GM12872 (cell line): Measurements from ENCODE around the gene TMEM164.

Experiments used
- CTCF ChIP-seq: IDR thresholded peaks from 3 replicates; pipeline ENCODE4 v1.5.1; 2011; ENCODE audit warnings: low read depth, mild to moderate bottlenecking, low read length, moderate library complexity; ENCODE audit not compliant: insufficient read depth

Gene TMEM164

GRCh38 chrX:110020536-110020935 lies 17.6 kb downstream of the TMEM164 start:
- TF ChIP-seq CTCF = no peak

GRCh38 chrX:110021258-110022022 lies 18.5 kb downstream of the TMEM164 start:
- no peak for TF ChIP-seq CTCF

GRCh38 chrX:110022599-110023448 lies 19.9 kb downstream of the TMEM164 start:
- no peak for TF ChIP-seq CTCF

GRCh38 chrX:110025395-110025794 lies 22.5 kb downstream of the TMEM164 start:
- TF ChIP-seq CTCF = no peak

- no peak for TF ChIP-seq CTCF
Observed at GRCh38 chrX:110026099-110026844, 23.4 kb downstream of the TMEM164 start.

GRCh38 chrX:110032534-110033147 lies 29.7 kb downstream of the TMEM164 start:
- TF ChIP-seq CTCF = no peak
